GM10847 (cell line): ENCODE data around the gene GPR156.

Experiments used
- POLR2A ChIP-seq: IDR thresholded peaks from 2 replicates; pipeline ENCODE4 v1.6.1; 2011; ENCODE audit not compliant: insufficient read length; ENCODE audit errors: extremely low read depth

GPR156 gene

GRCh38 chr3:120129718-120130513, 155.1 kb downstream of the GPR156 start:
- TF ChIP-seq POLR2A: no peak

- TF ChIP-seq POLR2A: no peak
Measured at GRCh38 chr3:120129051-120129450, 156.0 kb downstream of the GPR156 start.

- TF ChIP-seq POLR2A: no peak
Measured at GRCh38 chr3:120125992-120126391, 159.0 kb downstream of the GPR156 start.

GRCh38 chr3:120119846-120120510, 165.0 kb downstream of the GPR156 start:
- TF ChIP-seq POLR2A: no peak
